Mesothelial cell of epicardium (in vitro differentiated cells): Measurements from ENCODE around the gene ZNF384. TPM values are rescaled to one million over a fixed set of nuclear protein-coding genes. Genes with fewer than 3 reads are reported as not detected.

Experiments
- DNase-seq, 2 experiments: peaks; one replicate each; pipeline ENCODE4 v3.0.0; 2021; ENCODE audit warnings: low spot score in 2 of 2; ENCODE audit not compliant: unreplicated experiment in 2 of 2
- H3K27ac Mint-ChIP-seq: 2 replicates; pipeline ENCODE4 v1.8.0; 2021; ENCODE audit warnings: mixed read lengths
- H3K27me3 Mint-ChIP-seq: 2 replicates; pipeline ENCODE4 v1.8.0; 2021; ENCODE audit warnings: low read depth, mixed read lengths
- H3K36me3 Mint-ChIP-seq: 2 replicates; pipeline ENCODE4 v1.8.0; 2021; ENCODE audit warnings: mixed read lengths
- H3K4me1 Mint-ChIP-seq: 2 replicates; pipeline ENCODE4 v1.8.0; 2021; ENCODE audit warnings: mixed read lengths
- H3K4me3 Mint-ChIP-seq: 2 replicates; pipeline ENCODE4 v1.8.0; 2021; ENCODE audit warnings: mild to moderate bottlenecking, moderate library complexity, mixed read lengths
- H3K9me3 Mint-ChIP-seq: 2 replicates; pipeline ENCODE4 v1.8.0; 2021; ENCODE audit warnings: mixed read lengths
- total RNA-seq: library from RNA; stranded (reverse); gene quantifications from 3 replicates; pipeline ENCODE4 v1.2.1, GENCODE V29; 2021
- TF ChIP-seq, protein P1 (sequence below): fragments of 200-600 bp; sonication (generic); IDR thresholded peaks from one replicate; pipeline ENCODE4 v1.5.0; 2021; ENCODE audit warnings: antibody characterized with exemption; ENCODE audit not compliant: unreplicated experiment

Gene ZNF384
- total RNA-seq, 1 donor from 2014 or later, result 101 TPM

- DNase-seq, result no peak
- peaks cover 26% of the 10 kb centered on the region for H3K36me3 Mint-ChIP-seq
- H3K4me1 Mint-ChIP-seq, result peaks cover 11% of the 10 kb centered on the region
- TF ChIP-seq, protein P1, sequence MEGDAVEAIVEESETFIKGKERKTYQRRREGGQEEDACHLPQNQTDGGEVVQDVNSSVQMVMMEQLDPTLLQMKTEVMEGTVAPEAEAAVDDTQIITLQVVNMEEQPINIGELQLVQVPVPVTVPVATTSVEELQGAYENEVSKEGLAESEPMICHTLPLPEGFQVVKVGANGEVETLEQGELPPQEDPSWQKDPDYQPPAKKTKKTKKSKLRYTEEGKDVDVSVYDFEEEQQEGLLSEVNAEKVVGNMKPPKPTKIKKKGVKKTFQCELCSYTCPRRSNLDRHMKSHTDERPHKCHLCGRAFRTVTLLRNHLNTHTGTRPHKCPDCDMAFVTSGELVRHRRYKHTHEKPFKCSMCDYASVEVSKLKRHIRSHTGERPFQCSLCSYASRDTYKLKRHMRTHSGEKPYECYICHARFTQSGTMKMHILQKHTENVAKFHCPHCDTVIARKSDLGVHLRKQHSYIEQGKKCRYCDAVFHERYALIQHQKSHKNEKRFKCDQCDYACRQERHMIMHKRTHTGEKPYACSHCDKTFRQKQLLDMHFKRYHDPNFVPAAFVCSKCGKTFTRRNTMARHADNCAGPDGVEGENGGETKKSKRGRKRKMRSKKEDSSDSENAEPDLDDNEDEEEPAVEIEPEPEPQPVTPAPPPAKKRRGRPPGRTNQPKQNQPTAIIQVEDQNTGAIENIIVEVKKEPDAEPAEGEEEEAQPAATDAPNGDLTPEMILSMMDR, result no peak
- H3K27me3 Mint-ChIP-seq, result no peaks in the 10 kb centered on the region
- no peaks in the 10 kb centered on the region for H3K9me3 Mint-ChIP-seq
- no peak overlapping the region for H3K27ac Mint-ChIP-seq
- H3K4me3 Mint-ChIP-seq, result no peak overlapping the region
Measured at GRCh38 chr12:6729186-6729585, 40.0 kb upstream of the ZNF384 start.

DNA sequence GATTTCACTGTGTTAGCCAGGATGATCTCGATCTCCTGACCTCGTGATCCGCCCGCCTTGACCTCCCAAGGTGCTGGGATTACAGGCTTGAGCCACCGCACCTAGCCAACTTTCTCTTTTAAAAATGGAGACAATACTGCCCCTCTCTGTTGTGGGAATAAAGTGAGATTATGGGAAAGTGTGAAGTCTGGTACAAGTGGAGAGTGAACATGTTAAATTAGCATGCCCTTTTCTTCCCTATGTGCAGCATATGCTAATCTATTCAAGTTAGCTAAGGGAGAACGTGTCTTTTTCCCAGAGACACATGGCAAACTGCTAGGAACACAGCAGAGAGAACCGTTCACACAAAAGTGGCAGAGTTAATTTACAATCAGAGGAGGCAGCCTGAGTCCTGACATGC is 36.2 kb upstream of the ZNF384 start:
- Mint-ChIP-seq H3K4me3 (peak overlapping the region; percentile 76), H3K36me3 (peaks cover 15% of the 10 kb centered on the region), H3K9me3 (peaks cover 4% of the 10 kb centered on the region), H3K4me1 (peaks cover 17% of the 10 kb centered on the region), H3K27ac (no peak overlapping the region), H3K27me3 (peaks cover 10% of the 10 kb centered on the region)
- TF ChIP-seq, protein P1, result no peak
- DNase-seq, result no peak

DNA sequence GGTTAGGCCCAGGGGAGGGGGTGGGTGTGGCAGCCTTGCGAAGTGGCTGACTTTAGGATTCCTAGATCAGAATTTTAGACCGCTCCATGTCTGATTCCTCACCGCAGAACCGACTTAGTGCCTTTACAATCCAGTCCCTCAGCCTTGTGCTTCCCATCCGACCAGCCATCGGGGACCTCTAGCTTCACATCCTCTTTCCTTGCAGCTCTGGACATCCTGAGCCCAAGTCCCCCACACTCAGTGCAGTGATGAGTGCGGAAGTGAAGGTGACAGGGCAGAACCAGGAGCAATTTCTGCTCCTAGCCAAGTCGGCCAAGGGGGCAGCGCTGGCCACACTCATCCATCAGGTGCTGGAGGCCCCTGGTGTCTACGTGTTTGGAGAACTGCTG is 35.2 kb upstream of the ZNF384 start:
- Mint-ChIP-seq H3K4me1 (peaks cover 17% of the 10 kb centered on the region), H3K27ac (peak overlapping the region; percentile 83), H3K9me3 (peaks cover 4% of the 10 kb centered on the region), H3K27me3 (peaks cover 14% of the 10 kb centered on the region), H3K36me3 (peaks cover 5% of the 10 kb centered on the region), H3K4me3 (peak overlapping the region; percentile 76)
- TF ChIP-seq, protein P1, result no peak
- peak in 1 of 2 experiments; percentile 40 for DNase-seq

GRCh38 chr12:6723607-6724408 is 34.6 kb upstream of the ZNF384 start, which contains the start of gene COPS7A:
COPS7A (plus strand) TSS chr12:6724046; CDS start chr12:6724657, 611 bp downstream.
- Mint-ChIP-seq H3K9me3 (peaks cover 4% of the 10 kb centered on the region), H3K27me3 (peaks cover 17% of the 10 kb centered on the region), H3K4me3 (peak within 1 kb of the TSS; percentile 76), H3K4me1 (peaks cover 17% of the 10 kb centered on the region), H3K36me3 (peaks cover 5% of the 10 kb centered on the region), H3K27ac (peak within 1 kb of the TSS; percentile 83)
- DNase-seq, result peak; percentile 80 to 89
- TF ChIP-seq, protein P1, result no peak

DNA sequence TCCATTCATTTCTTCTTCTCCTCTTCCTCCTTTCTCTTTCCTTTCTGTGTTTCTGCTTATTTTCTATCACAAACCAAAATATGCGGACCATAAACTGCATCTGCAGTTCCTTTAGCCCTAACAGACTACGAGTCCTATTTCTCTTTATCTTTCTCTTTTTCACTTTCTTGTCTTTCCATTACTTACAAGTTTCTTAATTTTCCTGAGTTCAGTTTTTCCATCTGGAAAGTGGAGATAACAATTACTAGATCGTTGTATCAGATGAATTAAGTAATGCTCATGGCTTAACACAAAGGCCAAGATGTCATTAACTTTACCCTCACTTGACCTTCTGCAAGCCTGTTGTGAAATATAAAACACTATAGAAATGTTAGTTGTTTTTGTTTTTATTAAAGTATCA is 33.7 kb upstream of the ZNF384 start:
- Mint-ChIP-seq H3K9me3 (peaks cover 4% of the 10 kb centered on the region), H3K4me3 (peak overlapping the region; percentile 20), H3K27ac (peak overlapping the region; percentile 35), H3K27me3 (peaks cover 17% of the 10 kb centered on the region), H3K4me1 (peaks cover 17% of the 10 kb centered on the region), H3K36me3 (peaks cover 5% of the 10 kb centered on the region)
- TF ChIP-seq, protein P1, result no peak
- DNase-seq, result no peak
